ENCODE measurements around the gene RXFP4.
A peak's percentile ranks its signal among the peaks of the same experiment; 100 is the strongest.

RXFP4 gene

GRCh38 chr1:155931332-155932038, 10.0 kb upstream of the RXFP4 start:
- TF ChIP-seq CTCF (IDR thresholded peaks at IDR 0.05; ENCODE audit: extremely low read depth, missing control alignments), result no peak
- DNase-seq (ENCODE audit: low spot score), result no peak

GRCh38 chr1:155932081-155932480, 9.4 kb upstream of the RXFP4 start:
- no peak for DNase-seq (ENCODE audit: low spot score)
- no peak for TF ChIP-seq CTCF (IDR thresholded peaks at IDR 0.05; ENCODE audit: extremely low read depth, missing control alignments)

- no peak for TF ChIP-seq CTCF (IDR thresholded peaks at IDR 0.05; ENCODE audit: extremely low read depth, missing control alignments)
- no peak for DNase-seq (ENCODE audit: low spot score)
Measured at GRCh38 chr1:155932487-155932886, 9.0 kb upstream of the RXFP4 start.

- no peak for DNase-seq (ENCODE audit: low spot score)
- no peak for TF ChIP-seq CTCF (IDR thresholded peaks at IDR 0.05; ENCODE audit: extremely low read depth, missing control alignments)
Measured at GRCh38 chr1:155933591-155934096, 7.8 kb upstream of the RXFP4 start.

GRCh38 chr1:155934097-155934935, 7.1 kb upstream of the RXFP4 start, which contains the start of gene KHDC4:
Gene KHDC4, minus strand, starts transcription at chr1:155934413. Its CDS starts 40 bp downstream, at chr1:155934373.
- no peak for TF ChIP-seq CTCF (IDR thresholded peaks at IDR 0.05; ENCODE audit: extremely low read depth, missing control alignments)
- DNase-seq (ENCODE audit: low spot score), result peak; percentile 91

GRCh38 chr1:155934936-155935590, 6.4 kb upstream of the RXFP4 start:
- DNase-seq (ENCODE audit: low spot score), result no peak
- no peak for TF ChIP-seq CTCF (IDR thresholded peaks at IDR 0.05; ENCODE audit: extremely low read depth, missing control alignments)

Data from GM20000 (cell line).